HG02610 (cell line): ENCODE results near the gene OXTR.

Source experiments
- ATAC-seq: cut with Tn5 transposase; IDR thresholded peaks from one replicate; pipeline ENCODE4 v1.9.1; 2021; ENCODE audit warnings: mild to moderate bottlenecking, moderate library complexity; ENCODE audit not compliant: unreplicated experiment

Gene OXTR

GRCh38 chr3:8767667-8768363, 1.6 kb downstream of the OXTR start:
- peak; percentile 25 for ATAC-seq

- ATAC-seq: no peak
These were observed 2.2 kb downstream of the OXTR start for GRCh38 chr3:8767256-8767666.

- ATAC-seq: no peak
These were observed 3.3 kb downstream of the OXTR start for GRCh38 chr3:8766148-8766547.

- ATAC-seq: no peak
These were observed 3.9 kb downstream of the OXTR start for GRCh38 chr3:8765528-8765927.

GRCh38 chr3:8764528-8764927, 4.9 kb downstream of the OXTR start:
- no peak for ATAC-seq

DNA sequence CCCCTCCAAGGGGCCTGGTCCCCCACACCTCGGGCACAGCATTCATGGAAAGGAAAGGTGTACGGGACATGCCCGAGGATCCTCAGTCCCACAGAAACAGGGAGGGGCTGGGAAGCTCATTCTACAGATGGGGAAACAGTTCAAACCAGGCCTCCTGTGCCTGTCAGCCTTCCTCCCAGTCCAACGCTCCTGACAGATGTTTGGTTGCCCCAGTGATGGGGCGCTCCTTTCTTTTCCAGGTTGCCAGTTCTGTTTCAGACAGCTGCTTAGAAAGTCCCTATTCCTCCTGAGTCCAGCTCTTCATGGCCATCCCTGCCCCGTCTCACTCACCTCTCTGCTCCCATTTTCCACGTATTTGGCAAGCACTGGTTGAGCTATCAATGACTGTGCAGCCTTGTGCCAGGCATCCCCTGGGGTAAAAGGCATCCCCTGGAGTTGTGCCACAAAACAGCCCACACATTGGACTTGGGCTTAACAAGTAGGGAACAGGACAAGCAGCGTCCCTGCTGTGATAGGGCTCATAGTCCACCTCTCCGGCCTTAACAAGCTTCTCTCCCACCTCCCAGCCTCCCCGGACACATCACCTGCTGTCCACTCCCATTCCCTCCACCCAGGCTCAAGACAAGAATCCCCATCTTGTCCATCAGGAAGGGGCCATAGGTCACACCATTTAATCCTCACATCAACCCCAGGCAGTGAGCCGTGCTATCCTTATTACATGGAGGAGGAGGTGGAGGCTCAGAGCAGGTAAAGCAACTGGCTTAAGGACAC, 6.6 kb downstream of the OXTR start:
- no peak for ATAC-seq

DNA sequence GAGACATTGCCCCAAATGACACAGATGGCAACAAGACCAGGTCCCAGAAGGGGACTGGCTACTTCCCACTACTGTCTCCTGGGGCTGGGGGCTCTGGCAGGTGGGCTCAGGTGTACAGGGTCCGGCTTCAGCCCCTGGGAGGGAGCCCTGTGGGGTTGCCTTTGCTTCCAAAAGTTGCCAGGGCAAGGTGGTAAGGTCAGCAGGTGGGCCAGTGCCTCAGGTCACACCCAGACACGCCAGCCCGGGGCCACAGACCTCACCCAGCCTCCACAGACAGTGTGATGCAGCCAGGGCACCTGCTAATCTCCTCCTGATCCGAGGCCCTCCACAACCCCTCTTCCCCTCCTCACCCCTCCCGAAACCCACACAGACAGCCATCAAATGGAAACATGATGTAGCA, 7.5 kb downstream of the OXTR start:
- no peak for ATAC-seq

DNA sequence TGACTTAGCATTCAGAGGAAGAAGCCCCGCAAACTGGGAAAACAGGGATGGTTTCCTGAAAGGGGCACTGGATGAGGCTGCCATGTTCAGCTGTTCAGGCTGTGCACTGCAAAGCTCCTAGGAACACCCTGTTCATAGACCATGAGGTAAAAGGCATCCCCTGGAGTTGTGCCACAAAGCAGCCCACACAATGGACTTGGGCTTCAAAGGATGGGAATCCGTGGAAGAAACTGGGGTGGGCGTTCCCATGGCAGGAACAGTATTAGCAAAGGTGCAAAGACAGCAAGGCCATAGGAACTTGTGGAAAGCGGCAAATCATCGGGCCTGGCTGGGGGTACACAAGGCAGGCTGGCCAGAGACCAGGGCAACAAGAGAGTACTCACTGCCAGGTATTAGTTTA, 8.9 kb downstream of the OXTR start:
- no peak for ATAC-seq

DNA sequence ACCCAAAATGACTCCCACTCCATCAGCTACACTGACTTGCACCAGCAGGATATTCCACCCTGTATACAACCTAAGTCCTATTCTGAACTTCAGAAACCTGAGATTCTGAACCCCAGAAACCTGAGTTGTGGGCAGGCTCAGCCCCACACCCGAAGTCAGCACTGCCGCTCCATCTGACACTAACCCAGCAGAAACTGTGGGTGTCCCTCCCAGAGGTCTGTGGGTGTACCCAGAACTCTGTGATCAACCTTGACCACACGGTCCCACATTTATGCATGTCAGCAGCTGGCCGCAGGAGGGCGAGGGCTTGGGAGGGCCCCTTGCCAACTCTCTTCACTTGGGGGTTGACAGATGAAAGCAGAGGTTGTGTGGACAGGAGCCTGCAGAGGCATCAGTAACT, 9.3 kb downstream of the OXTR start:
- ATAC-seq: no peak

- ATAC-seq: no peak
These were observed 10.2 kb downstream of the OXTR start for GRCh38 chr3:8759038-8759707.

DNA sequence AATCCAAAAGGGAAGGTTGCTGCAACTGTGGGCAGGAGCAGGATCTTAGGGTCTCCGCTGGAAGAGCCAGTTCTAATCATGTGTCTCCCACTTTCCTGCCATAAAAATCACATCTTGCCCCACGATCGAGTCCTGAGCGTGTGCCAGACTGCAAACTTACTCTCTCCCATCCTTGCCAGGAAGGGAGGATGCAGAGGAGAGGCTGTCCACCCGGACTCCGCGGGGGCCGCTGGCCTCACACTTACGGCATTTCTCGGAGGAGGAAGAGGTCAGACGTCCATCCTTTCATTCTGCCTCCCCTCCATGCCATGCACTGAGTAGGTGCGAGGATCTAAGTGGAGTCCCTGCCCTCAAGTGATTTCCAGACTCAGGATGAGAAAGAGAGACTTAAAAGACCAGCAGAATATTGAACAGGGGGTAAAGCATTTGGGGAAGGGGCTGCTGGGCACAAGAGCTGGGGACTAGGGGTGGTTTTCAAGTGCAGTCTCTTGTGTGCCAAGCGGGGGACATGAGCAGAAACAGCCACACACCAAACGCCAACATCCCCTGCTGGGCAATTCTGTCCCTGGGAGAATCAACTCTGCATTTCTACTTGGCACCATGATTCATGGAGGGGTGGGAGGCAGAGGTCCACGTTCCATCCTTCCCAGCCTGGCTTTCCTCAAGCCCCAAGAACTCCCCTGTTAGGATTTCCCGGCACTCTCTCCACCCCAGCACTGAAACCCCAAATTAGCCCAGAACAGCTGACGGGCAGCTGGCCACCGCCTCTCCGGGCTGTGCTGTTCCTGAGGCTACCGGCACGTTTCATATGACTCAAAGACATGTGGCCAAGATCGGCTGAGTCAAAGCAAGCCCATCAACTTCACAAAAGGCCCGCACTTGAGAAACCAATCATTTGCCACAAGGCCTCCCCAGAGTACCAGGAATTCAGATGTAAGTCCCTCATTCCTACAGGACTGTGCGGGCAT, 11.6 kb downstream of the OXTR start:
- ATAC-seq: no peak

DNA sequence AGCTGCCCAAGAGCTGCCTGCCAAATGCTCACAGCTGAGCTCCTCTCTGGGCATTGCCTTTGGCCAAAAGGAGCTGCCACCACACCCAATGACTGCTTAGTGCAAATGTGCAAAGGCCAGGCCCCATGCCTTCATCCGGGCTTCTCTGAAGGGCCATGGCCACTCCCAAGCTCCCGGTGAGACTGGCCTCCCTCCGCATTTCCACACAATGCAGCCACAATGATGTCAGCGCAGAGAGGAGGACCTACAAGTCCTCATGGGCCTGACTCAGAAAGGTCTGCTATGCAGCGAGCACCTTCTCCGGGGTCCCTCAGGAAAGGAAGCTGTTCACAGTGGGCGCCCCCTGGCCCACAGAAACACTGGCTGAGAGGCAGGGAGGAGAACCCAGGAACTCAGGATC, 12.7 kb downstream of the OXTR start:
- no peak for ATAC-seq

GRCh38 chr3:8755564-8756237, 13.7 kb downstream of the OXTR start:
- ATAC-seq: no peak

- no peak for ATAC-seq
These were observed 14.3 kb downstream of the OXTR start for GRCh38 chr3:8755097-8755496.

GRCh38 chr3:8752832-8753231, 16.6 kb downstream of the OXTR start:
- ATAC-seq: no peak

DNA sequence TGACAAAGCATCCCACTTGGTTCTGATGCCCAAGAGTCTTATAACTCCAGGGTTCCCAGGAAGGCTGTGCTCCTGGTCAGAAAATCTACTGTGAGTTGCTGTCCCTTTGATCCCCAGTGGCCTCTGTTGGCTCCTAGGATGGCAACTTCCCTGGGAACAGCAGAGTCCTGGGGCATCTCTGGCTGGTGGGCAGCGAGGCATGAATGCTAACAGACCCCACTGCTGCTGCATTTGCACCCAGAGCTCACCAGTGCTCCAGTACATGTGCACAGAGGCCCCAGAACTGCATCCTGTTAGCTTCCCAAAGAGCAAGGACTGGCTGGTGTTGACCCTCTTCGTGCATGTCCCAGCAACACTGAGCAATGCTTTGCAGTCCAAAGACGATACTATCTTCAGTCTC, 20.1 kb downstream of the OXTR start:
- ATAC-seq: no peak

- ATAC-seq: no peak
These were observed 22.6 kb downstream of the OXTR start for GRCh38 chr3:8746780-8747345.

GRCh38 chr3:8745619-8746370, 23.6 kb downstream of the OXTR start:
- no peak for ATAC-seq

- no peak for ATAC-seq
These were observed 25.5 kb downstream of the OXTR start for GRCh38 chr3:8743911-8744310.
